Osteoblast (primary cell): ENCODE data around the gene AHCYL2. TPM values are rescaled to one million over a fixed set of nuclear protein-coding genes. Genes with fewer than 3 reads are reported as not detected.

Experiments used
- DNase-seq: peaks from one replicate; pipeline ENCODE4 v3.0.0; 2011; ENCODE audit warnings: low spot score, mixed read lengths; ENCODE audit not compliant: insufficient read length; ENCODE audit errors: missing footprints
- H2AFZ ChIP-seq: 2 replicates; pipeline ENCODE4 v1.6.0; 2011; ENCODE audit warnings: mild to moderate bottlenecking, low read length
- H3K27ac ChIP-seq: 2 replicates; pipeline ENCODE4 v1.5.1; 2011; ENCODE audit warnings: mild to moderate bottlenecking, low read depth, low read length, moderate library complexity
- H3K27me3 ChIP-seq: 2 replicates; pipeline ENCODE4 v1.6.0; 2012; ENCODE audit warnings: mild to moderate bottlenecking, control low read depth, inconsistent platforms, low read length, moderate library complexity; ENCODE audit not compliant: insufficient read depth
- H3K36me3 ChIP-seq: 2 replicates; pipeline ENCODE4 v1.5.1; 2011; ENCODE audit warnings: mild to moderate bottlenecking, low read length, control low read depth, moderate library complexity; ENCODE audit not compliant: insufficient read depth
- H3K4me1 ChIP-seq: 2 replicates; pipeline ENCODE4 v1.5.1; 2011; ENCODE audit warnings: mild to moderate bottlenecking, low read length, control low read depth, moderate library complexity; ENCODE audit not compliant: insufficient read depth
- H3K4me2 ChIP-seq: 2 replicates; pipeline ENCODE4 v1.6.0; 2011; ENCODE audit warnings: mild to moderate bottlenecking, low read length; ENCODE audit not compliant: insufficient read depth
- H3K4me3 ChIP-seq: fragments of 200-600 bp; sonication (generic); 3 replicates; pipeline ENCODE4 v1.5.1; 2012; ENCODE audit warnings: mild to moderate bottlenecking, low read length, inconsistent platforms; ENCODE audit not compliant: insufficient read depth
- H3K79me2 ChIP-seq: 2 replicates; pipeline ENCODE4 v1.6.0; 2012; ENCODE audit warnings: mild to moderate bottlenecking, low read length, control low read depth, inconsistent platforms; ENCODE audit not compliant: insufficient read depth
- H3K9me3 ChIP-seq: 2 replicates; pipeline ENCODE4 v1.5.1; 2011; ENCODE audit warnings: low read depth, low read length, control low read depth
- H4K20me1 ChIP-seq: 2 replicates; pipeline ENCODE4 v1.6.0; 2012; ENCODE audit warnings: mild to moderate bottlenecking, low read length, control low read depth; ENCODE audit not compliant: insufficient read depth
- CTCF ChIP-seq: IDR thresholded peaks from 2 replicates; pipeline ENCODE4 v1.5.1; 2011; ENCODE audit warnings: mild to moderate bottlenecking, low read depth, low read length, moderate library complexity; ENCODE audit errors: extremely low read depth
- total RNA-seq: library from RNA; depleted of rRNA; stranded (reverse); fragments of >200 nt; gene quantifications from 2 replicates; pipeline ENCODE4 v1.2.3, GENCODE V29; 2012

The AHCYL2 gene
- total RNA-seq, 1 donor, result 10.1 TPM

GRCh38 chr7:129388333-129389098, 163.7 kb downstream of the AHCYL2 start:
- H3K36me3 ChIP-seq, result no peaks in the 10 kb centered on the region
- no peaks in the 10 kb centered on the region for H3K27me3 ChIP-seq
- H3K9me3 ChIP-seq, result no peaks in the 10 kb centered on the region
- H3K4me3 ChIP-seq, result no peak overlapping the region
- no peaks in the 10 kb centered on the region for H3K4me1 ChIP-seq
- TF ChIP-seq CTCF, result no peak
- no peak overlapping the region for H3K4me2 ChIP-seq
- H3K79me2 ChIP-seq, result no peaks in the 10 kb centered on the region
- DNase-seq, result no peak
- no peak overlapping the region for H3K27ac ChIP-seq
- no peaks in the 10 kb centered on the region for H4K20me1 ChIP-seq
- no peak overlapping the region for H2AFZ ChIP-seq

- Histone ChIP-seq H3K79me2 (no peaks in the 10 kb centered on the region), H3K27me3 (no peaks in the 10 kb centered on the region), H3K4me2 (no peak overlapping the region), H4K20me1 (no peaks in the 10 kb centered on the region), H3K4me1 (no peaks in the 10 kb centered on the region), H3K36me3 (no peaks in the 10 kb centered on the region), H3K4me3 (no peak overlapping the region), H3K27ac (no peak overlapping the region), H2AFZ (no peak overlapping the region), H3K9me3 (no peaks in the 10 kb centered on the region)
- TF ChIP-seq CTCF, result no peak
- no peak for DNase-seq
Measured at GRCh38 chr7:129389829-129390228, 165.0 kb downstream of the AHCYL2 start.

GRCh38 chr7:129390314-129390713, 165.5 kb downstream of the AHCYL2 start:
- H3K79me2 ChIP-seq, result no peaks in the 10 kb centered on the region
- no peak overlapping the region for H3K27ac ChIP-seq
- H2AFZ ChIP-seq, result no peak overlapping the region
- H3K4me1 ChIP-seq, result no peaks in the 10 kb centered on the region
- H3K36me3 ChIP-seq, result no peaks in the 10 kb centered on the region
- no peaks in the 10 kb centered on the region for H3K9me3 ChIP-seq
- TF ChIP-seq CTCF, result no peak
- no peak overlapping the region for H3K4me2 ChIP-seq
- H4K20me1 ChIP-seq, result no peaks in the 10 kb centered on the region
- H3K4me3 ChIP-seq, result no peak overlapping the region
- no peaks in the 10 kb centered on the region for H3K27me3 ChIP-seq
- DNase-seq, result no peak

- Histone ChIP-seq H3K79me2 (no peaks in the 10 kb centered on the region), H4K20me1 (no peaks in the 10 kb centered on the region), H3K4me2 (no peak overlapping the region), H3K4me1 (no peaks in the 10 kb centered on the region), H3K27me3 (no peaks in the 10 kb centered on the region), H2AFZ (no peak overlapping the region), H3K36me3 (no peaks in the 10 kb centered on the region), H3K4me3 (no peak overlapping the region), H3K27ac (no peak overlapping the region), H3K9me3 (no peaks in the 10 kb centered on the region)
- no peak for TF ChIP-seq CTCF
- DNase-seq, result no peak
Measured at GRCh38 chr7:129391546-129392171, 166.8 kb downstream of the AHCYL2 start.
